Measurements from ENCODE around the gene HIP1.
"Not testable (repeated sequence)": the region's sequence is repeated elsewhere in the genome, so short reads cannot be mapped to it uniquely, and the experiment has no call there.

HIP1 gene

DNA sequence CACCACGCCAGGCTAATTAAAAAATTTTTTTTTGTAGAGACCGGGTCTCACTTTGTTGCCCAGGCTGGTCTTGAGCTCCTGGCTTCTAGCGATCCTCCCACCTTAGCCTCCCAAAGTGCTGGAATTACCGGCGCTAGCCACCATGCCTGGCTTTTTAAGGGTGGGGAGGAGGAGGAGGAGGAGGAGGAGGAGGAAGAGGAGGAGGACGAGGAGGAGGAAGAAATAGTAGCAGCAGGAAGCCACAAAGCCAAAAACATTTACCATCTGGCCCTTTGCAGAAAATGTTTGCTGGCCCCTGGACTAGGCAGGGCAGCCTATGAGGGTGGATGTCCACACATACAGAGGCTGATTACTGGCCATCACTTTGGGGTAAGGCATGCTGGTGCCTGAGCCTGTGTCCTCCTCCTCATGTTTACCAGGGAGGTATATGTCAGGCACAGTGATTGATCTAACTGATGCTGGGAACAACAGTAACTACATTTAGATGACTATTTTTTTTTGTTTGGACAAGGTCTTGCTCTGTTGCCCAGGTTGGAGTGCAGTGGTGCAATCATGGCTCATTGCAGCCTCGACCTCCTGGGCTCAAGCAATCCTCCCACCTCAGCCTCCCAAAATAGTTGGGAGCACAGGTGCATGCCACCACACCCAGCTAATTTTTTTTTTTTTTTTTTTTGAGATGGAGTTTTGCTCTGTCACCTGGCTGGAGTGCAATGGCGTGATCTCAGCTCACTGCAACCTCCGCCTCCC is 122.1 kb downstream of the HIP1 start:
- no peak for DNase-seq (ENCODE audit: low read depth in 2 of 2)

DNA sequence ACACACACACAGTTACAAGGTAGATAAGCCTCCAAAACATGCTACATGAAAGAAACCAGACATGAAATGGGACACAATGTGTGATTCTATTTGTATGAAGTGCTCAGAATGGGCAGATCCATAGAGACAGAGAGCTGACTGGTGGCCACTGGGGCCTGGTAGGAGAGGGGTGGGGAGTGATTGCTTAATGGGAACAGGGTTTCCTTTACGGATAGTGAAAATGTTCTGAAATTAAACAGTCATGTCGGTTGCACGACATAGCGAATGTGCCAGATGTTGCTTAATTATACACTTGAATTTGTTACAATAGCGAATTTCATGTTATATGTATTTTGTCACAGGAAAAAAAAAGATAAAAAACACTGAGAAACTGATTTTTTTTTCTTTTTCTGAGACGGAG is 124.3 kb downstream of the HIP1 start:
- no peak for DNase-seq (ENCODE audit: low read depth in 2 of 2)

DNA sequence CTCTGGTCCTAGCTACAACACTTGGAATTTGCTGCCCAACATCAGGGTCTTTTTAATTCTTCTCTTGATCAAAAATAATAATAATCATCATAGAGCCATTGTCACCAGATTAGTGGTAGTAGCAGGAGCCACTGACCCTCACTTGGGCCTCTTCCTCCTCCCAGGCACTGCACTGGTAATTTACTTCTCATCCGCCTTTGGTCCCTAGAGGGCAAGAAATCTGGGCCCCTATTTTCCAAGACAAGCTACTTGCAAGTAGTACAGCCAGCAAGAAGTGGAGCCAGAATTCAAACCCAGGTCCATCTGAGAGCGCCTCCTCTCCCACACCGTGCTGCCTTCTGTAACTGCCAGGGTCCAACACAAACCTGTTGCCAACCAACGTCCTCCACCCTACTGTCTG is 125.4 kb downstream of the HIP1 start:
- no peak for DNase-seq (ENCODE audit: low read depth in 2 of 2)

DNA sequence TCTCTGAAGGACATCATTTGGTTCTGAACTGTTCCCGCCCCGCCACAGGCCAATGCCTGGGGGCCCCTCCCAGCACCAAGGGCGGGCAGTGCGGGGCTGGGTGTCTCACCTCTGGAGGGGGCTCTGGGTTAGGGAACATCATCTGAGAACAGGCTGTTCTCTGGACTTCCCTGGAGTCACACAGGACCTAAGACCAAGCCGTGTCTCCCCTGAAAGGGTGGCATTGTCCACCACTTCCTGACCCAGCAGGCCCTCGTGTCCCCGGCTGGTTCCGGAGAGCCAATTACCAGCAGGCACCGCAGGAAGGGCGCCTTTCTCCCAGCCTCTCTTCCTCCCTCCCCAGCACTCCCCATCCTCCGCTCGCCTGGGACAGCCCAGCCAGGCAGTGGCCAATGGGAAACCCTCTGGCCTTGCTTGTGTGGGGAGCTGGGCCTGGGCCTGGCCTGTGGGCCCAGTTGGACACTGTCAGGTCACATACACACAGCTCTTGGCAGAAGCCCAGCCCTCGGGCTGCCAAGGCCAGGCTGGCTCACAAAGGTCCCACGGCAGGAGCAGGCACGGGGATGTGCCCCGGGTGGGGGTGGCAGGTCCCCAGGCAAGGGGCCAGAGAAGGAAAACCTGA is 127.1 kb downstream of the HIP1 start:
- DNase-seq (ENCODE audit: low read depth in 2 of 2), result no peak

DNA sequence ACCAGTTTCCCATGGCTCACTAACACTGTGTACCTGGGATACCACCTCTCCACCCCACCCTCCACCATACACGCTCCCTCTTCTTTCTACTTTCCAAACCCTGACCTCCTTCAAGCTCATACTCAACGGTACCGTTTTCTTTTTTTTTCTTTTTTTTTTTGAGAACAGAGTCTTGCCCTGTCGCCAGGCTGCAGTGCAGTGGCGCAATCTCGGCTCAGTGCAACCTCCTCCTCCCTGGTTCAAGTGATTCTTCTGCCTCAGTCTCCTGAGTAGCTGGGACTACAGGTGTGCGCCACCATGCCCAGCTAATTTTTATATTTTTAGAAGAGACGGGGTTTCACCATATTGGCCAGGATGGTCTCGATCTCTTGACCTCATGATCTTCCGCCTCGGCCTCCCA is 129.3 kb downstream of the HIP1 start:
- DNase-seq (ENCODE audit: low read depth in 2 of 2), result not testable (repeated sequence)

DNA sequence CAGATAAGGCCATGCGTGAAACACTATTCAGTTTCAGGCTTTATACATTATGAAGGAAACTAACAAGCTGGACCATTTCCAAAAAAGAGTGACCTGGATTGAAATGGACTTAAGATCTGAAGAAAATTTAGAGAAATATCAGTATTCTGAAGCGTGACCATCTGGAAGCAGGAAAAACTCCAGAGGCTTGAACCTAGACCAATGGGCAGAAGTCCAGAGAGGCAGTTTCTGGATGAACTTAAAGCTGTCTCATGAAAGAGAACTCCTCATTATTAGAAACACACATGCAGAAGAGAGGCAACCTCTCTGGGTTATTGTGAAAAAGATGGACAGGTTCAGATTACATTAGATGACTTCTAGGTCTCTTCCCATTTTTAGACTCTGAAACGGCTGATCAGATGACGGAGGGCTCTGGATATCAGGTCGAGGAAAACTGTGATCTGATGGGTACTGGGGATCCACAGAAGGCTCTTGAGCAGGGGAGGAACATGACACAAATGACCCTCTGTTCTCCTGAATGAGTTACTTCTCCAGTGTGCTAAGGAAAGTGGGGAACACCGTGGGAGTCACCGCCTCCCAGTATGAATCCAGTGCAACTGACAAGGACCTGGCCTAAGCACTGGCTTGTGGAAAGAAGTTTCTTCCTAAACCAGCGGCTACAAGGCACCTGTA is 130.2 kb downstream of the HIP1 start:
- no peak for DNase-seq (ENCODE audit: low read depth in 2 of 2)

DNA sequence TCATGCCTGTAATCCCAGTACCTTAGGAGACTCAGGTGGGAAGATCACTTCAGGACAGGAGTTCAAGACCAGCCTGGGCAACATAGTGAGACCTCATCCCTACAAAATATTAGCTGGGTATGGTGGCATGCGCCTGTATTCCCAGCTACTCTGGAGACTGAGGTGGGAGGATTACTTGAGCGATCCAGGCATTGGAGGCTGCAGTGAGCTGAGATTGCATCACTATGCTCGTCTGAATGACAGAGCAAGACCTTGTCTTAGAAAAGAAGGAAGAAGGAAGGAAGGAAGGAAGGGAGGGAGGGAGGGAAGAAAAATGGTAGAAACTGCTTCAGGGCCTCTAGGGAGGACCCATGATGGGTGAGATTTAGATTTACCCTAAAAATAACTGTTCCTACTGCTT is 134.3 kb downstream of the HIP1 start:
- no peak for DNase-seq (ENCODE audit: low read depth in 2 of 2)

DNA sequence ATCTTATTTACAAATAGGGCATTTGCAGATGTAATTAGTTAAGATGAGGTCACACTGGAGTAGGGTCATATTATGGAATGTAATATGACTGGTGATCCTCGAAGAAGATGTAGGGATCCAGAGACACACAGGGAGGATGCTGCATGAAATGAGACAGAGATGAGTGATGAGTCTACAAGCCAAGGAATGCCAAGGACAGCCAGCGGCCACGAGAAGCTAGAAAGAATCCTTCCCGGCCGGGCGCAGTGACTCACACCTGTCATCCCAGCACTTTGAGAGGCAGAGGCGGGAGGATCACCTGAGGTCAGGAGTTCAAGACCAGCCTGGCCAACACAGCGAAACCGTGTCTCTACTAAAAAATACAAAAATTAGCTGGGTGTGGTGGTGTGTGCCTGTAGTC is 135.9 kb downstream of the HIP1 start:
- not testable (repeated sequence) for DNase-seq (ENCODE audit: low read depth in 2 of 2)

DNA sequence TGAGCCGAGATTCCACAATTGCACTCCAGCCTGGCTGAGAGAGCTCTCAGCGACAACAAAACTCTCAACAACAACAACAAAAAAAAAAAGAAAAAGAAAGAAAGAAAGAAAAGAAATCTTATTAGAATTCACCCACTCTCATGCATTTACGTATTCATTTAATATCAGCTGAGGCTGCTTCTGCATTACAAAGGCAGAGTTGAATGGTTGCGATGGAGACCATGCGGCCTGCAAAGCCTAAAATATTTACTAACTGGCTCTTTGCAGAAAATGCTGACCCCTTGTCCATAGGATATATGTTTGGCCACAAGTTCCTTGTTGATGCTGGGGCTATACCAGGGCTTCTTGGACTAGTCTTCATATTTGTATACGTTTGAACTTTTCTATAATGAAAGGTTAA is 137.2 kb downstream of the HIP1 start:
- no peak for DNase-seq (ENCODE audit: low read depth in 2 of 2)

DNA sequence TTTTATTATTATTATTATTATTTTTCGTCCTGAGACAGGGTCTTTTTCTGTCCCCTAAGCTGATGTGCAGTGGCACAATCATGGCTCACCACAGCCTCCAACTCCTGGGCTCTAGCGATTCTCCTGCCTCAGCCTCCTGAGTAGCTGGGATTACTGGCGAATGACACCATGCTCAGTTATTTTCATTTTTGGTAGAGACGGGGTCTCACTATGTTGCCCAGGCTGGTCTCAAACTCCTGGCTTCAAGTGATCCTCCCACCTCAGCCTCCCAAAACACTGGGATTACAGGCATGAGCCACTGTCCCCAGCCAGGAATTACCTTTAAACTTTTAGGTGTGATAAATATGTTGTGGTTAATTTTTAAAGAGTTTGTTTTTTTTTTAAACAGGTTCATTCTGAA is 138.0 kb downstream of the HIP1 start:
- DNase-seq (ENCODE audit: low read depth in 2 of 2), result not testable (repeated sequence)

DNA sequence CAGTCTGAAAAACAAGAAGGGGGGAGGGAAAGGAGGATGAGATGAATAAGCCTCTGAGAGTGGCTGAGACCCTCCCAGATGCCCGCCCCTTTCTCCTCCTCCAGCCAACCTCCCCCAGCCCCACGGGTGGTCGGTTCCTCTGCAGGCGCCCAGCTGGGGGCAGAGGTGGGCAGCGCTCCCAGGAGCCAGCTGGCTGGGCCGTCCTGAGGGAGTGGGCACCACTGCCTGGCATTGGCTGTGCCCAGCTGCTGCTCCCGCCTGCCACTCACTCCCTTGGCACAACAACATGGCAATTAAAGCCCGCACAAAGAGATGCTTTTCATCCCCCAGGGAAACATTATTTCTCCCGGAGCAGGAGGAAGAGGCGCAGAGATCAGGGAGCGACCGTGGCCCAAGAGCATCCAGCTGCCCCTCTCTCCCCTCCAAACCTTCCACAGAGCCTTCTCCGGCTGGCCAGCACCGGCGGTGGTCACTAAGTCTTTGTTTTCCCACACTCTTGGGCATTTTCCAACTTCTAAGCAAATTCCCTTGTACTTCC is 139.4 kb downstream of the HIP1 start:
- no peak for DNase-seq (ENCODE audit: low read depth in 2 of 2)

DNA sequence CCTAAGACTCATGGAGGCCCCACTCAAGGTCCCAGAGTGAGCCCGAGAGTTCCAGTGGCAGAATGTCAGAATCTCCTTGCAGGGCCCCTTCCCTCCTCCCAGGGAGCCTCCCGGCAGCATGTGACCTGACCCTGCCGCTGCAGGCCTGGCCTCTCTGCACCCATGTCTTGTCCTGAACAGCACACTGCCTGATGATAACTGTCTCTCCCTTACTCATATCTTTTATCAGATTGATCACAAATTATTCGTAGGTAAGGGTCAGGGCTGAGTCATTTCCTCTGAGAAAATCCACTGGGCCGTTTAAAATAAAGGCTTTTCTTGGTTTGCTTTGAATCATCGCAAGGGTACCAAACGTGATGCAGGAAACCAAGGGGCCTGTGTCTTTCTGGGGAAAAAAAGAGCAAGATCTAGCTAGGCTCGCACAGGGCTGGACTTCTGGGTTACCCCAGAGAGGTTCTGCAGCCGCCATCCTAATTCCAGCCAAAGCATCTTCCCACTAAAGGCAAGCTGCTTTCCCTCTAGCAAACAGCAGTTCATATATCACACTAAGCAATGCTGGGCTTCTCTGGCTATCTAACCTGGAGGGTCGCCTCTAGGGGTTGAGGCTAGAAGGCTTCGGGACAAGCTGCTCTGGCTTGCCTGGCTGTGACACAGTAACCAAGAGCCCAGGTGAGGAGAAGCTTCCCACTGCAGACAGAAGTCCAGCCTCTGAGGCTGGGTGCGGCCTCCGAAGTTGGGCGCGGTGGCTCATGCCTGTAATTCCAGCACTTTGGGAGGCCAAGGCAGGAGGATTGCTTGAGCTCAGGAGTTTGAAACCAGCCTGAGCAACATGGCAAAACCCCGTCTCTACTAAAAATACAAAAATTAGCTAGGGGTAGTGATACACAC is 141.8 kb downstream of the HIP1 start:
- peak; percentile 4 to 15 for DNase-seq (ENCODE audit: low read depth in 2 of 2)

DNA sequence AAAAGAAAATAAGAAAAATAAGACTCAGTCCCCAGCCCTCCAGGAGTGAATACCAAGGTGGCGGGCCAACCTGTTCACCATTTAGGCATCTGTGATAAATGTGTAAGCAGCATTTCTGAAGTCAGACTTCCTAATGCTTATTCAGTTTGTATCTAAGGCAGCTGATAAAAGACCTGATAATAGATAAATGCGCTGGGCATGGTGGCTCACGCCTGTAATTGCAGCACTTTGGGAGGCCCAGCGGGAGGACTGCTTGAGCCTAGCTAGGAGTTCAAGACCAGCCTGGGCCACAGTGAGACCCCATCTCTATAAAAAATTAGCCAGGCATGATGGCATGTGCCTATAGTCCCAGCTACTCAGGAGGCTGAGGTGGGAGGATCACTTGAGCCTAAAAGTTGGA is 143.0 kb downstream of the HIP1 start:
- no peak for DNase-seq (ENCODE audit: low read depth in 2 of 2)

DNA sequence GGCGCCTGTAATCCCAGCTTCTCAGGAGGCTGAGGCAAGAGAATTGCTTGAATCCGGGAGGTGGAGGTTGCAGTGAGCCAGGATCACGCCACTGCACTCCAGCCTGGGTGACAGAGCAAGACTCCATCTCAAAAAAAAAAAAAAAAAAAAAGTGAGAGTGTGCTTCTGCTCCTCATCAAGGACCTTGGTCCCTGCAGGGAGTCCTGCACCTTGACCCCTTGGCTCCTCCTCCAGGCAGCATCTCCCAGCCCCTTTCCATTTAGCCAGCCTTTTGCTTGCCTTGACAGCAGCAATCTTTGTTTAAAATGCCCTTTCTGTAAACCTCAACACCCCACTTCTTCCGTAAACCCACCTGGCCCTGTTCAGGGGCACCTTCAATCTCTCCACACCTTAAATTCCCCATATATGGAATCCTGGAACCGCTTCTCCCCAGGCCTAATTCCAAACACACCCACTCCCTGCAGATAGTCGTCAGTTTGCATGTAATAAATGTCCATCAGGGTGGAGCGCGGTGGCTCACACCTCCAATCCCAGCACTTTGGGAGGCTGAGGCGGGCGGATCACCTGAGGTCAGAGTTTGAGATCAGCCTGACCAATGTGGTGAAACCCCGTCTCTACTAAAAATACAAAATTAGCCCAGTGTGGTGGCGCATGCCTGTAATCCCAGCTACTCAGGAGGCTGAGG is 145.1 kb downstream of the HIP1 start:
- not testable (repeated sequence) for DNase-seq (ENCODE audit: low read depth in 2 of 2)

DNA sequence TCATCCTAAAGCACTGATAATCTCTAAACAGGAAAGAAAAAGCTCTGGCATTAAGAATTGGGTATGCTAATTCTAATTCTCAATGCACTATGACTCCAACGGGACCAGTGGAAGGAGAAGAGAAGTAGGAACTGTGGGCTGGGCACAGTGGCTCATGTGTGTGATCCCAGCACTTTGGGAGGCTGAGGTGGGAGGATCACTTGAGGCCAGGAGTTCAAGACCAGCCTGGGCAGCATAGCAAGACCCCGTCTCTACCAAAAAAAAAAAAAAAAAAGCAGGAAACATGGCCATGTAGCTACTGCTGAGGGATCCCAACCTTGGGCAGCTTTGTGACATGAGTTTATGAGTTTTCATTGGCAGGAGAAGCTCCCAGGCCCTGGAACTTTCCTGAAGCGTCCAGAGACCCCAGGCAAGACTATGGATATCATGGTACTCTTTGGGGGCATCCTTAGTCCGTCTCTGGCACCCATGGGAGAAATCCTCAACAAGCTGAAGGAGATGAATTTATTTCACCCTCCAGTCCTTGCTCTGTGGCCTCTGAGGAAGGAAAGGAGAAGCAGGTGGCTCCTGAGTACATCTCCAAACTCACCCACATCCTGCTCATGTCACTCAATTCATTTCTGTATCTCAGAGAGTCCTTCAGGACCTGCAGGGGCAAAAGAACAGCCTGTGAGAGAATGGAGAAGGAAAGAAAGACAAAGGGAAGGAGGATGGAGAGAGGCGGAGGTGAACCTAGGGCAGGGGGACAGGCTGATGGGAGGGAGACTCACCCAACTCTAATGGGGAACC is 147.1 kb downstream of the HIP1 start:
- DNase-seq (ENCODE audit: low read depth in 2 of 2), result no peak

DNA sequence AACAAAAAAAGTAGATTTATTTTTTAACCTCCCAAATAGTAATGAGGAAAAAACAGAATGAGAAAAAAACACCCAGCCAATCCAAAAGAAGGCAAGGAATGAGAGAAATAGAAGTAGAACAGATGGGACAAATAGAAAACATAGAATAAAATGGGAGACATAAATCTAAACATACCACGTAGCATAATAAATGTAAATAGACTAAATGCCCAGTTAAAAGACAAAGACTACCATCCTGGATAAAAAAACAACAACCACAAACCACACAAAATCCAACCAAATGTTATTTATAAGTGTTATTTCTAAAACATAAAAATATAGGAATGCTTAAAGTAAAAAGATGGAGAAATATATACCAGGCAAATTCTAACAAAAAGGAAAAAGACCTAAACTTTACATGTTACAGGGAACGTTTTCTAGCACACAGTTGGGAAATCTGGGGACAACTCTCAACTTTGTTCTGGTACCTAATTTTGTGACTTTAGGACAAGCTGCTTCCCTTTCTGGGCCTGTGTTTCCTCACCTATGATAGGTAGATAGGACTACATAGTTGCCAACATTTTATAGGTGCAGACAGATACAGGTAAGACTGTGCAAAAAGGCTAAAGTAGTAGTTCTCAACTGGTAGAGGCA is 148.3 kb downstream of the HIP1 start:
- no peak for DNase-seq (ENCODE audit: low read depth in 2 of 2)

DNA sequence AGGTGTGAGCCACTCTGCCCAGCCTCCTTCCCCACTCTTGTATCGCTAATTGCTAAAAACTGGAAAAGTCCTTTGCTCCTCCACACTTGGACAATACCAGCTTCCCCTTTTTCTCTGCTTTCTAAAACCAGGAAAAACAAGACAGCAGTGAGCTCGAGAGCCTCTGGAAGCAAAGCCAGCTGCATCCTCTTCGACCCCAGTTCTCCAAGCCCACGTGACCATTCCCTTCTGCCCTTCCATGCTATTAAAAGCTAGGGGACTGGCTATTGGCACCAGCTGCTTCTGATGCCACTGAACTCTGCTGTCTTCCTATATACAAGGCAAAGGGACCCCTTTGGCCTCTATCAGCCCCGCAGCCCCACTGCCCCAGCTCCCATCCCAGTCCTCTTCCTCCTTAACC is 154.4 kb downstream of the HIP1 start:
- no peak for DNase-seq (ENCODE audit: low read depth in 2 of 2)

DNA sequence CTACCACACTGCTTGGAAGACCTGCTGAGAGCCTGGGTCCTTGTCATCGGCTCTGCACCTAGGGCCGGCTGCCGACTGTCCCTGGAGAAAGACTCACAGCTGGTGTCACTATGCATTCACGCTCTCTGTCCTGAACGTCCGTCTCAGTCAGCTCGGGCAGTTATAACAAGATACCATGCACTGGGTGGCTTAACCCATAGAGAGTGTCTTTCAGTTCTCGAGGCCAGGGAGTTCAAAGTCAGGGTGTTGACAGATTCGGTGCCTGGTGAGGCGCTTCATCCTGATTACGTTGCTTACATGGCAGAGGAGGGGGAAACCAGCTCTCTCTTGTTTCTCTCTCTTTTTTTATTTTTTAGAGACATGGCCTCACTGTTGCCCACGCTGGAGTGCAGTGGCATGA is 155.5 kb downstream of the HIP1 start:
- no peak for DNase-seq (ENCODE audit: low read depth in 2 of 2)

DNA sequence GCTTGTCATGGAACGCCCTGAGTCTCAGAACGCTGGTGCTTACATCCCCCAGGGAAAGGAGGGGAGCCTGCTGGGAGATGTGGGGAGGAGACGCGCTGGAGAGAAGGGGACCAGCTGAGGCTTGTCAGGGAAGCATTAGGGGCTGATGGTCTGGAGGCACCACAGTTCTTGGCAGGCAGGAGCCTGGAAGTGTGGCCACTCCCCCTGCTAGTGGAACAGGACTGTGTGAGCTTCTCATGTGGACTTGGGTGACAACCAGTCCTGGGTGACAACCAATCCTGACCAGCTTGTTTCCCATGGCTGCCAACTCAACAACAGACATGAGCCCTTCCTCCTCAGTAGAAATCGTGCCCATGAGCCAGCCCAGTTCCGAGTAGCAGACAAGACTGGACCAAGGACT is 158.8 kb downstream of the HIP1 start:
- no peak for DNase-seq (ENCODE audit: low read depth in 2 of 2)

DNA sequence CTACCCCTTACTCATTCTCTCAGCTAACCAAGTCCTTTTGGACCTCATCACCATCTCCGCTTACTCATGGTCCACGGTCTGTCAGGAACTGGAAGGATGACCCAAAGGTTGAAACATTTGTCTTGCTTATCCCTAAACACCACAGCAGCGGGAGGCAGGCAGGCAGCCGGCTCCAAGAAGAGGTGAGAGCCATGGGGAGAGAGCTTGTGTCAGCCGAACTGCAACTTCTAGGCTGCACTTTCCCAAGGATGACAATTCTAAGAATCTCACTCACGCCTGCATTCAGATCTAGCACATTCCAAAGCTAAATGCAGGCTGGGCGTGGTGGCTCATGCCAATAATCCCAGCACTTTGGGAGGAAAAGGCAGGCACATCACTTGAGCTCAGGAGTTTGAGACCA is 160.7 kb downstream of the HIP1 start:
- no peak for DNase-seq (ENCODE audit: low read depth in 2 of 2)
